SK-N-SH treated with all-trans-retinoic acid at 6 μM for 48 hours (cell line): Measurements from ENCODE around the gene SSC4D.

ENCODE experiments used
- ATAC-seq: fragments of 200-7000 bp; cut with Tn5 transposase; 3 replicates; pipeline ENCODE4 v1.9.1; 2020; ENCODE audit warnings: mild to moderate bottlenecking, moderate library complexity
- ARNTL ChIP-seq: fragments of 450-650 bp; formaldehyde crosslinking; IDR thresholded peaks from 2 replicates; pipeline ENCODE4 v1.5.0; 2020; ENCODE audit warnings: low read depth, mild to moderate bottlenecking, moderate library complexity, borderline replicate concordance
- BACH2 ChIP-seq: fragments of 250-450 bp; sonication (Bioruptor Pico); IDR thresholded peaks from 2 replicates; pipeline ENCODE4 v1.9.0; 2021; ENCODE audit warnings: mild to moderate bottlenecking, borderline replicate concordance
- CSDC2 ChIP-seq: fragments of 250-450 bp; sonication (Bioruptor Pico); IDR thresholded peaks from 2 replicates; pipeline ENCODE4 v1.5.0; 2020; ENCODE audit warnings: mild to moderate bottlenecking, moderate library complexity
- ESRRG ChIP-seq: fragments of 250-450 bp; sonication (Bioruptor Pico); IDR thresholded peaks from 2 replicates; pipeline ENCODE4 v1.6.1; 2021; ENCODE audit warnings: mild to moderate bottlenecking
- GLIS3 ChIP-seq: fragments of 250-450 bp; sonication (Bioruptor Pico); IDR thresholded peaks from 2 replicates; pipeline ENCODE4 v1.5.0; 2020; ENCODE audit warnings: mild to moderate bottlenecking, moderate library complexity
- ISL1 ChIP-seq: fragments of 250-450 bp; sonication (Bioruptor Pico); IDR thresholded peaks from 2 replicates; pipeline ENCODE4 v2.1.2; 2022; ENCODE audit warnings: mild to moderate bottlenecking, moderate library complexity
- OSR1 ChIP-seq: fragments of 250-450 bp; sonication (Bioruptor Pico); IDR thresholded peaks from 2 replicates; pipeline ENCODE4 v1.8.0; 2022; ENCODE audit warnings: moderate library complexity, mild to moderate bottlenecking, inconsistent platforms
- PPARA ChIP-seq: fragments of 250-450 bp; sonication (Bioruptor Pico); IDR thresholded peaks from 2 replicates; pipeline ENCODE4 v1.5.0; 2020; ENCODE audit warnings: mild to moderate bottlenecking, borderline replicate concordance
- RARB ChIP-seq: fragments of 250-450 bp; sonication (Bioruptor Pico); IDR thresholded peaks from 2 replicates; pipeline ENCODE4 v1.8.0; 2021; ENCODE audit warnings: mild to moderate bottlenecking, moderate library complexity
- SNAI2 ChIP-seq: fragments of 250-450 bp; sonication (Bioruptor Pico); IDR thresholded peaks from 2 replicates; pipeline ENCODE4 v1.5.0; 2020; ENCODE audit warnings: mild to moderate bottlenecking, moderate library complexity
- TCF4 ChIP-seq: fragments of 250-450 bp; sonication (Bioruptor Pico); IDR thresholded peaks from 2 replicates; pipeline ENCODE4 v1.8.0; 2021; ENCODE audit warnings: mild to moderate bottlenecking, moderate library complexity, borderline replicate concordance
- TOX ChIP-seq: fragments of 250-450 bp; sonication (Bioruptor Pico); IDR thresholded peaks from 2 replicates; pipeline ENCODE4 v1.8.0; 2021; ENCODE audit warnings: mild to moderate bottlenecking, moderate library complexity, borderline replicate concordance
- ZC3H10 ChIP-seq: fragments of 250-450 bp; sonication (Bioruptor Pico); IDR thresholded peaks from 2 replicates; pipeline ENCODE4 v1.5.1; 2021; ENCODE audit warnings: mild to moderate bottlenecking, moderate library complexity
- ZFP3 ChIP-seq: fragments of 250-450 bp; sonication (Bioruptor Pico); IDR thresholded peaks from 2 replicates; pipeline ENCODE4 v1.5.0; 2020; ENCODE audit warnings: mild to moderate bottlenecking, moderate library complexity
- ZFP30 ChIP-seq: fragments of 450-650 bp; formaldehyde crosslinking; IDR thresholded peaks from 2 replicates; pipeline ENCODE4 v1.5.0; 2022; ENCODE audit warnings: mild to moderate bottlenecking, moderate library complexity
- ZNF565 ChIP-seq: fragments of 450-650 bp; formaldehyde crosslinking; conservative IDR thresholded peaks from 2 replicates; pipeline ENCODE4 v1.5.0; 2020; ENCODE audit warnings: low read depth, mild to moderate bottlenecking, moderate library complexity
- ZNF70 ChIP-seq: fragments of 450-650 bp; formaldehyde crosslinking; IDR thresholded peaks from 2 replicates; pipeline ENCODE4 v1.5.0; 2020; ENCODE audit warnings: mild to moderate bottlenecking, moderate library complexity
- ZNF8 ChIP-seq: fragments of 450-650 bp; formaldehyde crosslinking; IDR thresholded peaks from 2 replicates; pipeline ENCODE4 v1.5.0; 2020; ENCODE audit warnings: mild to moderate bottlenecking, moderate library complexity
- TF ChIP-seq, protein P1 (sequence below): fragments of 250-450 bp; sonication (Bioruptor Pico); IDR thresholded peaks from 2 replicates; pipeline ENCODE4 v1.8.0; 2020; ENCODE audit warnings: mild to moderate bottlenecking, moderate library complexity, borderline replicate concordance
- TF ChIP-seq, protein P2 (sequence below): fragments of 250-450 bp; sonication (Bioruptor Pico); IDR thresholded peaks from 2 replicates; pipeline ENCODE4 v1.5.0; 2020; ENCODE audit warnings: mild to moderate bottlenecking, moderate library complexity
- TF ChIP-seq, protein P3 (sequence below): fragments of 250-450 bp; sonication (Bioruptor Pico); IDR thresholded peaks from 2 replicates; pipeline ENCODE4 v1.8.0; 2021; ENCODE audit warnings: low read depth, mild to moderate bottlenecking, moderate library complexity, borderline replicate concordance
- TF ChIP-seq, protein P4 (sequence below): fragments of 250-450 bp; sonication (Bioruptor Pico); IDR thresholded peaks from 2 replicates; pipeline ENCODE4 v1.5.1; 2021; ENCODE audit warnings: mild to moderate bottlenecking, moderate library complexity
- TF ChIP-seq, protein P5 (sequence below): fragments of 250-450 bp; sonication (Bioruptor Pico); IDR thresholded peaks from 2 replicates; pipeline ENCODE4 v1.5.1; 2020; ENCODE audit warnings: low read depth, mild to moderate bottlenecking, moderate library complexity

The SSC4D gene

DNA sequence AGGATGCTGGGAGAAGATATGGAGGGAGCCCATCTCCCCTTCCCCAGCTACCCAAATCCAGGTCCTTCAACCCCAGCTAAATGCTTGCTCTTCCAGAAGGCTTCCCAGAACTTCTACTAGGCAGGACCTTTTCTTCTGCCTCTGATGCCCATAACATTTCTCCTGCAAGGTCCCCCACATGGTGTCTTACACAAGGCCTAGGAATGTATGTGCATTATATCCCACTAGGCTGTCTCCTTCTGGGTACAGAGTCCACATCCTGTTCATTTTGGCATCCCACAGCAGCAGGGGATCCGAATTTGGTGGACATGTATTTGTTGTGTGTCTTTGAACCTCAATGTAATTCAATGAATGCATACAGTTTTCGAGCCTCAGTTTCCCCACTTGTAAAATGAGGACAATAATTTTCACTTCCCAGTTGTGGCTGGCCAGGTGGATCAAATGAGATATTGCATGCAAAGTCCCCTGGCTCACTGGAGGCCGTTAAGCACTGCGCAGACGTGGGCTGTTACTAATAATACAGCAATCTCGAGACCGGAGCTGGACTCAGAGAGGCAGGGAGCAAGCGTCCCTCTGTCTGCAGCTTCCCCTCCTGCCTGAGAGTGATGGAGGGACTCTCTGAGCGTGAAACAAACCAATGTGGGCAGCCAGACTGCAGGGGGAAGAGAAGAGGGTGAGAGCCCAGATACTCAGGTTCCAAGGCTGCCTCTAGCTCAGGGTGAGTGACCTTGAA lies 32.1 kb downstream of the SSC4D start:
- TF ChIP-seq, protein P1, sequence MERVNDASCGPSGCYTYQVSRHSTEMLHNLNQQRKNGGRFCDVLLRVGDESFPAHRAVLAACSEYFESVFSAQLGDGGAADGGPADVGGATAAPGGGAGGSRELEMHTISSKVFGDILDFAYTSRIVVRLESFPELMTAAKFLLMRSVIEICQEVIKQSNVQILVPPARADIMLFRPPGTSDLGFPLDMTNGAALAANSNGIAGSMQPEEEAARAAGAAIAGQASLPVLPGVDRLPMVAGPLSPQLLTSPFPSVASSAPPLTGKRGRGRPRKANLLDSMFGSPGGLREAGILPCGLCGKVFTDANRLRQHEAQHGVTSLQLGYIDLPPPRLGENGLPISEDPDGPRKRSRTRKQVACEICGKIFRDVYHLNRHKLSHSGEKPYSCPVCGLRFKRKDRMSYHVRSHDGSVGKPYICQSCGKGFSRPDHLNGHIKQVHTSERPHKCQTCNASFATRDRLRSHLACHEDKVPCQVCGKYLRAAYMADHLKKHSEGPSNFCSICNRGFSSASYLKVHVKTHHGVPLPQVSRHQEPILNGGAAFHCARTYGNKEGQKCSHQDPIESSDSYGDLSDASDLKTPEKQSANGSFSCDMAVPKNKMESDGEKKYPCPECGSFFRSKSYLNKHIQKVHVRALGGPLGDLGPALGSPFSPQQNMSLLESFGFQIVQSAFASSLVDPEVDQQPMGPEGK (CRISPR knock-in tag): no peak
- TF ChIP-seq, protein P2, sequence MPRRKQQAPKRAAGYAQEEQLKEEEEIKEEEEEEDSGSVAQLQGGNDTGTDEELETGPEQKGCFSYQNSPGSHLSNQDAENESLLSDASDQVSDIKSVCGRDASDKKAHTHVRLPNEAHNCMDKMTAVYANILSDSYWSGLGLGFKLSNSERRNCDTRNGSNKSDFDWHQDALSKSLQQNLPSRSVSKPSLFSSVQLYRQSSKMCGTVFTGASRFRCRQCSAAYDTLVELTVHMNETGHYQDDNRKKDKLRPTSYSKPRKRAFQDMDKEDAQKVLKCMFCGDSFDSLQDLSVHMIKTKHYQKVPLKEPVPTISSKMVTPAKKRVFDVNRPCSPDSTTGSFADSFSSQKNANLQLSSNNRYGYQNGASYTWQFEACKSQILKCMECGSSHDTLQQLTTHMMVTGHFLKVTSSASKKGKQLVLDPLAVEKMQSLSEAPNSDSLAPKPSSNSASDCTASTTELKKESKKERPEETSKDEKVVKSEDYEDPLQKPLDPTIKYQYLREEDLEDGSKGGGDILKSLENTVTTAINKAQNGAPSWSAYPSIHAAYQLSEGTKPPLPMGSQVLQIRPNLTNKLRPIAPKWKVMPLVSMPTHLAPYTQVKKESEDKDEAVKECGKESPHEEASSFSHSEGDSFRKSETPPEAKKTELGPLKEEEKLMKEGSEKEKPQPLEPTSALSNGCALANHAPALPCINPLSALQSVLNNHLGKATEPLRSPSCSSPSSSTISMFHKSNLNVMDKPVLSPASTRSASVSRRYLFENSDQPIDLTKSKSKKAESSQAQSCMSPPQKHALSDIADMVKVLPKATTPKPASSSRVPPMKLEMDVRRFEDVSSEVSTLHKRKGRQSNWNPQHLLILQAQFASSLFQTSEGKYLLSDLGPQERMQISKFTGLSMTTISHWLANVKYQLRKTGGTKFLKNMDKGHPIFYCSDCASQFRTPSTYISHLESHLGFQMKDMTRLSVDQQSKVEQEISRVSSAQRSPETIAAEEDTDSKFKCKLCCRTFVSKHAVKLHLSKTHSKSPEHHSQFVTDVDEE: no peak
- no peak for TF ChIP-seq ZNF70
- no peak for TF ChIP-seq SNAI2 (CRISPR knock-in tag)
- no peak for TF ChIP-seq PPARA (CRISPR knock-in tag)
- no peak for TF ChIP-seq ZFP3 (CRISPR knock-in tag)
- no peak for TF ChIP-seq CSDC2
- TF ChIP-seq ZNF565: no peak
- no peak for TF ChIP-seq ARNTL (CRISPR knock-in tag)
- TF ChIP-seq ESRRG: no peak
- TF ChIP-seq BACH2: no peak
- TF ChIP-seq ZC3H10 (CRISPR knock-in tag): no peak
- no peak for TF ChIP-seq OSR1 (CRISPR knock-in tag)
- TF ChIP-seq ZFP30: no peak
- no peak for TF ChIP-seq ZNF8 (CRISPR knock-in tag)
- TF ChIP-seq, protein P3, sequence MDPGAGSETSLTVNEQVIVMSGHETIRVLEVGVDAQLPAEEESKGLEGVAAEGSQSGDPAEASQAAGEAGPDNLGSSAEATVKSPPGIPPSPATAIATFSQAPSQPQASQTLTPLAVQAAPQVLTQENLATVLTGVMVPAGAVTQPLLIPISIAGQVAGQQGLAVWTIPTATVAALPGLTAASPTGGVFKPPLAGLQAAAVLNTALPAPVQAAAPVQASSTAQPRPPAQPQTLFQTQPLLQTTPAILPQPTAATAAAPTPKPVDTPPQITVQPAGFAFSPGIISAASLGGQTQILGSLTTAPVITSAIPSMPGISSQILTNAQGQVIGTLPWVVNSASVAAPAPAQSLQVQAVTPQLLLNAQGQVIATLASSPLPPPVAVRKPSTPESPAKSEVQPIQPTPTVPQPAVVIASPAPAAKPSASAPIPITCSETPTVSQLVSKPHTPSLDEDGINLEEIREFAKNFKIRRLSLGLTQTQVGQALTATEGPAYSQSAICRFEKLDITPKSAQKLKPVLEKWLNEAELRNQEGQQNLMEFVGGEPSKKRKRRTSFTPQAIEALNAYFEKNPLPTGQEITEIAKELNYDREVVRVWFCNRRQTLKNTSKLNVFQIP (CRISPR knock-in tag): no peak
- TF ChIP-seq, protein P4, sequence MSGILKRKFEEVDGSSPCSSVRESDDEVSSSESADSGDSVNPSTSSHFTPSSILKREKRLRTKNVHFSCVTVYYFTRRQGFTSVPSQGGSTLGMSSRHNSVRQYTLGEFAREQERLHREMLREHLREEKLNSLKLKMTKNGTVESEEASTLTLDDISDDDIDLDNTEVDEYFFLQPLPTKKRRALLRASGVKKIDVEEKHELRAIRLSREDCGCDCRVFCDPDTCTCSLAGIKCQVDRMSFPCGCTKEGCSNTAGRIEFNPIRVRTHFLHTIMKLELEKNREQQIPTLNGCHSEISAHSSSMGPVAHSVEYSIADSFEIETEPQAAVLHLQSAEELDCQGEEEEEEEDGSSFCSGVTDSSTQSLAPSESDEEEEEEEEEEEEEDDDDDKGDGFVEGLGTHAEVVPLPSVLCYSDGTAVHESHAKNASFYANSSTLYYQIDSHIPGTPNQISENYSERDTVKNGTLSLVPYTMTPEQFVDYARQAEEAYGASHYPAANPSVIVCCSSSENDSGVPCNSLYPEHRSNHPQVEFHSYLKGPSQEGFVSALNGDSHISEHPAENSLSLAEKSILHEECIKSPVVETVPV (CRISPR knock-in tag): no peak
- no peak for TF ChIP-seq TCF4 (CRISPR knock-in tag)
- no peak for TF ChIP-seq RARB (CRISPR knock-in tag)
- TF ChIP-seq GLIS3 (CRISPR knock-in tag): no peak
- no peak for ATAC-seq

DNA sequence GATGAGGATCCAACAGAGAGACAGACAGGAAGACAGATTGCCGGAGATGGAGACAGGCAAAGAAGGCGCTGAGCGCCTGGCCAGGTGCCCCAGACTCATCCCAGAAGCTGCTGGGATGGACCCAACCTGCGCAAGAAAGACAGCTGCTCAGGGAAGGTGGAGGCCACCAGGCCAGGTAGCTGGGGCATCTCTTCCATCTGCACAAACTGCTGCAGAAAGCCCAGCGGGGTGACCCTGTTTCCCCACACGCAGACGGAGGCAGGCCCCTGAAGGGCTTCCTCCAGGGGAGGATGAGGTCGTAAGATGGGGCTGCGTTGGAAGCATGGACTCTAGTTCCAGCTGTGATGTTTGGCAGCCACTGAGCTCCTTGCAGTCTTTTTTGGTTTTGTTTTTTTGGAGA lies 34.2 kb downstream of the SSC4D start:
- ATAC-seq: no peak
- TF ChIP-seq CSDC2: no peak
- no peak for TF ChIP-seq ZNF8 (CRISPR knock-in tag)
- TF ChIP-seq, protein P5, sequence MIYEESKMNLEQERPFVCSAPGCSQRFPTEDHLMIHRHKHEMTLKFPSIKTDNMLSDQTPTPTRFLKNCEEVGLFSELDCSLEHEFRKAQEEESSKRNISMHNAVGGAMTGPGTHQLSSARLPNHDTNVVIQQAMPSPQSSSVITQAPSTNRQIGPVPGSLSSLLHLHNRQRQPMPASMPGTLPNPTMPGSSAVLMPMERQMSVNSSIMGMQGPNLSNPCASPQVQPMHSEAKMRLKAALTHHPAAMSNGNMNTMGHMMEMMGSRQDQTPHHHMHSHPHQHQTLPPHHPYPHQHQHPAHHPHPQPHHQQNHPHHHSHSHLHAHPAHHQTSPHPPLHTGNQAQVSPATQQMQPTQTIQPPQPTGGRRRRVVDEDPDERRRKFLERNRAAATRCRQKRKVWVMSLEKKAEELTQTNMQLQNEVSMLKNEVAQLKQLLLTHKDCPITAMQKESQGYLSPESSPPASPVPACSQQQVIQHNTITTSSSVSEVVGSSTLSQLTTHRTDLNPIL (CRISPR knock-in tag): no peak
- no peak for TF ChIP-seq BACH2
- no peak for TF ChIP-seq OSR1 (CRISPR knock-in tag)
- no peak for TF ChIP-seq ZFP30
- TF ChIP-seq, protein P4 (CRISPR knock-in tag): no peak
- TF ChIP-seq RARB (CRISPR knock-in tag): no peak
- TF ChIP-seq TCF4 (CRISPR knock-in tag): no peak
- no peak for TF ChIP-seq ZC3H10 (CRISPR knock-in tag)
- no peak for TF ChIP-seq ESRRG
- TF ChIP-seq, protein P1 (CRISPR knock-in tag): no peak
- no peak for TF ChIP-seq ARNTL (CRISPR knock-in tag)
- TF ChIP-seq PPARA (CRISPR knock-in tag): no peak
- no peak for TF ChIP-seq GLIS3 (CRISPR knock-in tag)
- no peak for TF ChIP-seq ZNF70
- no peak for TF ChIP-seq ISL1 (CRISPR knock-in tag)
- TF ChIP-seq TOX (CRISPR knock-in tag): no peak
- TF ChIP-seq, protein P3 (CRISPR knock-in tag): no peak
- TF ChIP-seq ZNF565: no peak
- TF ChIP-seq, all 23 proteins: peak for 0
